Testis (tissue), 2 donors: Measurements from ENCODE around the gene ETFB.

ENCODE experiments used
- POLR2A ChIP-seq: fragments of 450-650 bp; IDR thresholded peaks from one replicate; pipeline ENCODE4 v1.6.1; 2017; ENCODE audit warnings: antibody characterized with exemption, mild to moderate bottlenecking, moderate library complexity
- TF ChIP-seq, protein P1 (sequence below), 3 experiments: fragments of 450-650 bp in 2 of 3; fragments of 200-600 bp in 1 of 3; sonication (generic) in 1 of 3; IDR thresholded peaks; one replicate each; pipeline ENCODE4 v1.5.1; 2016 to 2019; ENCODE audit warnings: antibody characterized with exemption in 3 of 3, mild to moderate bottlenecking in 2 of 3, moderate library complexity in 1 of 3

DNA sequence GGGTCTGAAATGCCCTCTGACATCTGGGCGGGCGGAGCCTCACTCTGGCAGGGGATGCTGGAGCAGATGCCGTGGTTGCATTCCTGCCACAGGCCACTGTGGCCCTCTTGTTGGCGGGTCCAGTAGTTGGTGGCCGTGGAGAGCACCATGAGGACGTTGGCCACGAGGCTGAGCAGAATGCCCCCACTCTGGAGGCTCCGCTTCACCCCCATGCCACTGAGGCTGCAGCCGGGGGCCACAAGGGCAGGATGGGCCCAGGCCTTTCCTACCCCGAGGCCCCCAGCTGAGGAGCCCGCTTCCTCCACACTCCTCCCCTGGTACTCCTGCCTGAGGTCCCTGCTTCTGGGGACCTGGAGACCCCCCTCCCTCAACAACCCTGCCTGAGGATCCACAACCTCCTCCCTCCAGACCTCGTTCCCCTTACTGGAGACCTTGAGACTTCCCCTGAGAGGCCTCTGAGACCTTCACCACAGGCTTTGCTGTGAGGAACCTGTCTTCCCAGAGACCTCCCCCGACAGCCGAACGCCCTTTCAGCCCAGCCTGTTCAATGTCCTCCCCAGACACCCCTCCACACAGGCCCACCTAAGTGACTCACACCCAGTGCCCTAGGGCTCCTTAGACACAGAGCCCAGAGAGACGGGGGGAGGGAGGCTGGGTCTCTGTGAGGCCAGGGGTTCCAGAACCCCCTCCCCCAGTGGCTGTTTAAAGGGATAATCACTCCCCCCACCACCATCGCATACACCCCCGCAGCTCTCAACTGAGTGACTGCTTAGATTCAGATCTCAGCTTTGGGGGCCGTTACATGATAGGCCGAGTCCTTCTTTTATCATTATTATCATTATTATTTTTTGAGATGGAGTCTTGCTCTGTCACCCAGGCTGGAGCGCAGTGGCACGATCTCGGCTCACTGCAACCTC, 2.4 kb upstream of the ETFB start, which contains the start of gene CLDND2:
- TF ChIP-seq POLR2A, result no peak
- TF ChIP-seq, protein P1, sequence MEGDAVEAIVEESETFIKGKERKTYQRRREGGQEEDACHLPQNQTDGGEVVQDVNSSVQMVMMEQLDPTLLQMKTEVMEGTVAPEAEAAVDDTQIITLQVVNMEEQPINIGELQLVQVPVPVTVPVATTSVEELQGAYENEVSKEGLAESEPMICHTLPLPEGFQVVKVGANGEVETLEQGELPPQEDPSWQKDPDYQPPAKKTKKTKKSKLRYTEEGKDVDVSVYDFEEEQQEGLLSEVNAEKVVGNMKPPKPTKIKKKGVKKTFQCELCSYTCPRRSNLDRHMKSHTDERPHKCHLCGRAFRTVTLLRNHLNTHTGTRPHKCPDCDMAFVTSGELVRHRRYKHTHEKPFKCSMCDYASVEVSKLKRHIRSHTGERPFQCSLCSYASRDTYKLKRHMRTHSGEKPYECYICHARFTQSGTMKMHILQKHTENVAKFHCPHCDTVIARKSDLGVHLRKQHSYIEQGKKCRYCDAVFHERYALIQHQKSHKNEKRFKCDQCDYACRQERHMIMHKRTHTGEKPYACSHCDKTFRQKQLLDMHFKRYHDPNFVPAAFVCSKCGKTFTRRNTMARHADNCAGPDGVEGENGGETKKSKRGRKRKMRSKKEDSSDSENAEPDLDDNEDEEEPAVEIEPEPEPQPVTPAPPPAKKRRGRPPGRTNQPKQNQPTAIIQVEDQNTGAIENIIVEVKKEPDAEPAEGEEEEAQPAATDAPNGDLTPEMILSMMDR (IDR thresholded peaks at IDR 0.05), result no peak
